GM12878 (cell line): Measurements from ENCODE around the gene CCDC9B. TPM values are rescaled to one million over a fixed set of nuclear protein-coding genes. Genes with fewer than 3 reads are reported as not detected.

Source experiments
- ATAC-seq: fragments of 200-7000 bp; cut with Tn5 transposase; 3 replicates; pipeline ENCODE4 v1.9.1; 2020; ENCODE audit warnings: mild to moderate bottlenecking, moderate library complexity
- BruUV-seq: library from RNA; stranded (reverse); fragments of 400-500 nt; replicated peaks from 2 replicates; lab custom pipeline; 2021; lab: Mats Ljungman, UMichigan
- CTCF ChIA-PET: fragments of 300-600 bp; sonication (Branson Sonifier 250); formaldehyde crosslinking; extraction: SDS; loops from one replicate; lab custom pipeline; 2021; ENCODE audit warnings: inconsistent platforms; lab: Yijun Ruan, JAX
- POLR2A ChIA-PET: fragments of 350-600 bp; formaldehyde crosslinking; extraction: SDS; loops from one replicate; lab custom pipeline; 2021; ENCODE audit warnings: inconsistent platforms; lab: Charles Lee
- RAD21 ChIA-PET: fragments of 300-600 bp; sonication (Branson Sonifier 250); formaldehyde crosslinking; loops from one replicate; lab custom pipeline; 2023; ENCODE audit warnings: antibody characterized with exemption; ENCODE audit not compliant: unreplicated experiment; lab: Charles Lee
- SMC1A ChIA-PET: fragments of 300-600 bp; sonication (Branson Sonifier 250); formaldehyde crosslinking; loops from one replicate; lab custom pipeline; 2023; ENCODE audit not compliant: unreplicated experiment, uncharacterized antibody; lab: Charles Lee
- DNase-seq: peaks from one replicate; pipeline ENCODE4 v3.0.0-alpha.2; 2011; ENCODE audit warnings: low read depth, low spot score
- FAIRE-seq: peaks from 3 replicates; lab custom pipeline; 2011; peaks lifted over from hg19 to GRCh38; lab: Jason Lieb, UNC
- H2AFZ ChIP-seq: 2 replicates; pipeline ENCODE4 v1.6.0; 2011; ENCODE audit warnings: low read depth, low read length, control low read depth; ENCODE audit not compliant: control insufficient read depth
- H3K27ac ChIP-seq: 2 replicates; pipeline ENCODE4 v1.5.1; 2011; ENCODE audit warnings: control low read depth; ENCODE audit not compliant: control insufficient read depth, insufficient read depth
- H3K27me3 ChIP-seq, 2 experiments: replicated peaks in 1 of 2; 2 replicates each; pipeline versions ENCODE4 v1.6.0 to v1.6.1; 2011; ENCODE audit warnings: low read length in 1 of 2; ENCODE audit not compliant: control insufficient read depth in 2 of 2, insufficient read depth in 2 of 2
- H3K36me3 ChIP-seq, 2 experiments: 2 replicates each; pipeline ENCODE4 v1.5.1; 2011; ENCODE audit warnings: low read length in 1 of 2; ENCODE audit not compliant: control insufficient read depth in 2 of 2, insufficient read depth in 2 of 2
- H3K4me1 ChIP-seq: 2 replicates; pipeline ENCODE4 v1.6.1; 2011; ENCODE audit warnings: mild to moderate bottlenecking, low read length, moderate library complexity, mixed read lengths; ENCODE audit not compliant: control insufficient read depth, insufficient read depth
- H3K4me2 ChIP-seq: 2 replicates; pipeline ENCODE4 v1.6.0; 2011; ENCODE audit warnings: control low read depth; ENCODE audit not compliant: control insufficient read depth, insufficient read depth
- H3K4me3 ChIP-seq: fragments of 200-600 bp; sonication (generic); 2 replicates; pipeline ENCODE4 v1.5.1; 2016
- H3K79me2 ChIP-seq: 2 replicates; pipeline ENCODE4 v1.6.0; 2011; ENCODE audit warnings: low read length; ENCODE audit not compliant: control insufficient read depth, insufficient read depth
- H3K9ac ChIP-seq: 2 replicates; pipeline ENCODE4 v1.8.0; 2011; ENCODE audit warnings: low read length, control low read depth, mixed read lengths; ENCODE audit not compliant: control insufficient read depth, insufficient read depth
- H3K9me3 ChIP-seq: replicated peaks from 3 replicates; pipeline ENCODE4 v1.5.1; 2011; ENCODE audit warnings: mild to moderate bottlenecking, low read length; ENCODE audit not compliant: control insufficient read depth, insufficient read depth
- H4K20me1 ChIP-seq: 2 replicates; pipeline ENCODE4 v1.6.0; 2011; ENCODE audit not compliant: control insufficient read depth, insufficient read depth
- ESRRA ChIP-seq: IDR thresholded peaks from 2 replicates; pipeline ENCODE4 v1.6.1; 2012; ENCODE audit warnings: mild to moderate bottlenecking, low read length, improper control_type of control experiment
- EZH2 ChIP-seq: IDR thresholded peaks from 2 replicates; pipeline ENCODE4 v1.6.1; 2012; ENCODE audit warnings: low read depth, mild to moderate bottlenecking, control low read depth, inconsistent platforms, low read length, borderline replicate concordance; ENCODE audit not compliant: control insufficient read depth
- JUND ChIP-seq: IDR thresholded peaks from 2 replicates; pipeline ENCODE4 v1.6.1; 2012; ENCODE audit warnings: low read depth, mild to moderate bottlenecking, low read length, improper control_type of control experiment, moderate library complexity
- KDM1A ChIP-seq: fragments of 200-600 bp; sonication (generic); IDR thresholded peaks from 2 replicates; pipeline ENCODE4 v1.6.1; 2016; ENCODE audit warnings: borderline replicate concordance
- LARP7 ChIP-seq: fragments of 450-650 bp; IDR thresholded peaks from 2 replicates; pipeline ENCODE4 v1.6.1; 2017; ENCODE audit warnings: mild to moderate bottlenecking
- MEF2A ChIP-seq: IDR thresholded peaks from 2 replicates; pipeline ENCODE4 v1.6.1; 2011; ENCODE audit warnings: low read depth, mild to moderate bottlenecking, low read length, moderate library complexity; ENCODE audit not compliant: insufficient read depth
- RAD21 ChIP-seq: IDR thresholded peaks from 2 replicates; pipeline ENCODE4 v1.6.1; 2011; ENCODE audit warnings: mild to moderate bottlenecking, low read depth, low read length, moderate library complexity; ENCODE audit not compliant: insufficient read depth
- RELA ChIP-seq: fragments of 450-650 bp; IDR thresholded peaks from 2 replicates; pipeline ENCODE4 v1.8.0; 2014; ENCODE audit warnings: borderline replicate concordance; ENCODE audit not compliant: partially characterized antibody
- SMAD5 ChIP-seq: IDR thresholded peaks from 2 replicates; pipeline ENCODE4 v1.6.1; 2016; ENCODE audit warnings: antibody characterized with exemption, low read depth
- SPI1 ChIP-seq: IDR thresholded peaks from 2 replicates; pipeline ENCODE4 v1.6.1; 2011; ENCODE audit warnings: low read depth, mild to moderate bottlenecking, low read length, moderate library complexity, borderline replicate concordance; ENCODE audit not compliant: insufficient read depth
- SREBF1 ChIP-seq: IDR thresholded peaks from 2 replicates; pipeline ENCODE4 v1.6.1; 2012; ENCODE audit warnings: mild to moderate bottlenecking, low read length
- TARDBP ChIP-seq: IDR thresholded peaks from 2 replicates; pipeline ENCODE4 v1.6.1; 2016; ENCODE audit warnings: borderline replicate concordance
- WGBS: methylation state at CpG from one replicate; pipeline ENCODE4 v1.1.6; 2016; ENCODE audit warnings: low lambda C conversion rate; ENCODE audit not compliant: insufficient replicate concordance, insufficient coverage; ENCODE audit errors: missing lambda C conversion rate; 5-methylcytosine and 5-hydroxymethylcytosine counted together
- in situ Hi-C: fragments of 300-500 bp; cut with MboI; formaldehyde crosslinking; loops from 9 replicates; pipeline ENCODE4 v1.14.3; 2018; ENCODE audit warnings: mixed read lengths
- intact Hi-C: fragments of 100-400 bp; cut with micrococcal nuclease; formaldehyde crosslinking; loops from one replicate; pipeline ENCODE4 v1.14.2; 2022; ENCODE audit not compliant: unreplicated experiment
- polyA plus RNA-seq, 11 experiments: library from polyadenylated mRNA; depleted of rRNA in 4 of 11; unstranded in 6 of 11; stranded (reverse) in 5 of 11; fragments of >200 nt; fragmentation: Nextera tagmentation in 4 of 11; fragmentation: Illumina TruSeq in 1 of 11; extraction: Ambion mirVana in 4 of 11; extraction: Trizol in 1 of 11; gene quantifications; 1 replicate in 1 of 11; 2 replicates in 10 of 11; pipeline versions ENCODE4 v1.2.1 to v1.2.3, GENCODE V29; 2011 to 2016; ENCODE audit warnings: inconsistent platforms in 2 of 11, missing spikeins in 2 of 11, low read depth in 1 of 11
- total RNA-seq, 4 experiments: library from RNA; depleted of rRNA in 3 of 4; stranded (reverse); fragments of >200 nt in 3 of 4; fragmentation: Illumina TruSeq in 1 of 4; extraction: Trizol in 1 of 4; gene quantifications; 2 replicates each; pipeline versions ENCODE4 v1.2.1 to v1.2.3, GENCODE V29; 2013 to 2021
- TF ChIP-seq, protein P1 (sequence below): fragments of 450-650 bp; IDR thresholded peaks from 2 replicates; pipeline ENCODE4 v1.6.1; 2017; ENCODE audit warnings: mild to moderate bottlenecking, moderate library complexity
- TF ChIP-seq, protein P2 (sequence below): fragments of 150-350 bp; IDR thresholded peaks from 2 replicates; pipeline ENCODE4 v1.6.1; 2016; ENCODE audit warnings: low read depth, low read length
- TF ChIP-seq, protein P3 (sequence below): fragments of 450-650 bp; IDR thresholded peaks from 2 replicates; pipeline ENCODE4 v1.6.1; 2017; ENCODE audit warnings: low read depth, mild to moderate bottlenecking, moderate library complexity

The CCDC9B gene
- total and polyA plus RNA-seq, 10 of the 15 experiments (the other 5 are each of a cell fraction or from before 2014, with no cell fraction given) = 0.01 to 0.08 (median 0.03) TPM; not detected in 6

DNA sequence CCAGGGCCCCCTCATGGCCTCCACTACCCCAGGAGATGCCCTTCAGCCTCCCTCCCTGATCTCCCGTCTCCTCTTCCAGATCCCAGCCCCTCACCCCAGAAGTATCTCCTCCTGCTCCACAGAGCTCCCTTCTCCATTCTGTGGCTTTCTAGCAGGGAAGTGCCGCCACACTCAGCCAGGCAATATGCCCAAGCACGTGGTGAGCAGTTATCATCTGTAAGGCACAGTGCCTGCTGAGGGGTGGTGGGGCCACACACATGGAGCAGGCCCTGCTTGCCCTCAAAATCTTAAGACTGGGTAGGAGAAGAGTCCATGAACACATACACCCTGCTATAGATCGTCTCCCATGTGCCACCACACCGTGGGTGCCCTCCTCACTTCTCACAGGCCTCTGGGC is 7.7 kb upstream of the CCDC9B start:
- Histone ChIP-seq H3K4me3 (no peak overlapping the region), H3K4me2 (no peak overlapping the region), H3K27ac (no peak overlapping the region), H3K79me2 (no peaks in the 10 kb centered on the region), H3K4me1 (no peaks in the 10 kb centered on the region), H4K20me1 (no peaks in the 10 kb centered on the region), H3K27me3 (peaks cover 0 to 2% of the 10 kb centered on the region in 2 experiments; a peak in 1 of 4 replicates), H3K36me3 (no peaks in the 10 kb centered on the region), H3K9ac (no peak overlapping the region), H3K9me3 (no peaks in the 10 kb centered on the region), H2AFZ (no peak overlapping the region)
- 22% methylated on average over 5 of the region's 5 CpGs for WGBS
- intact Hi-C loops = loop anchor here (10.0 kb wide), 1 partner anchor 156 kb away; no protein-coding TSS in a partner anchor
- FAIRE-seq (no peak), ATAC-seq (no peak), DNase-seq (no peak)
- in situ Hi-C loops = loop anchor here (5.0 kb wide), 1 partner anchor 74 kb away; no protein-coding TSS in a partner anchor
- CTCF ChIA-PET = interaction anchor here (0.5 to 2.0 kb wide), 3 partner anchors 10 to 72 kb away, joined by 3 to 6 read pairs (median 3); no protein-coding TSS in a partner anchor
- SMC1A ChIA-PET = no interaction called here
- POLR2A ChIA-PET = no interaction called here
- no TSS peak for BruUV-seq
- RAD21 ChIA-PET = no interaction called here
- no peak for TF ChIP-seq TARDBP
- TF ChIP-seq RAD21 = no peak
- TF ChIP-seq MEF2A = no peak
- TF ChIP-seq JUND = no peak
- TF ChIP-seq, protein P1, sequence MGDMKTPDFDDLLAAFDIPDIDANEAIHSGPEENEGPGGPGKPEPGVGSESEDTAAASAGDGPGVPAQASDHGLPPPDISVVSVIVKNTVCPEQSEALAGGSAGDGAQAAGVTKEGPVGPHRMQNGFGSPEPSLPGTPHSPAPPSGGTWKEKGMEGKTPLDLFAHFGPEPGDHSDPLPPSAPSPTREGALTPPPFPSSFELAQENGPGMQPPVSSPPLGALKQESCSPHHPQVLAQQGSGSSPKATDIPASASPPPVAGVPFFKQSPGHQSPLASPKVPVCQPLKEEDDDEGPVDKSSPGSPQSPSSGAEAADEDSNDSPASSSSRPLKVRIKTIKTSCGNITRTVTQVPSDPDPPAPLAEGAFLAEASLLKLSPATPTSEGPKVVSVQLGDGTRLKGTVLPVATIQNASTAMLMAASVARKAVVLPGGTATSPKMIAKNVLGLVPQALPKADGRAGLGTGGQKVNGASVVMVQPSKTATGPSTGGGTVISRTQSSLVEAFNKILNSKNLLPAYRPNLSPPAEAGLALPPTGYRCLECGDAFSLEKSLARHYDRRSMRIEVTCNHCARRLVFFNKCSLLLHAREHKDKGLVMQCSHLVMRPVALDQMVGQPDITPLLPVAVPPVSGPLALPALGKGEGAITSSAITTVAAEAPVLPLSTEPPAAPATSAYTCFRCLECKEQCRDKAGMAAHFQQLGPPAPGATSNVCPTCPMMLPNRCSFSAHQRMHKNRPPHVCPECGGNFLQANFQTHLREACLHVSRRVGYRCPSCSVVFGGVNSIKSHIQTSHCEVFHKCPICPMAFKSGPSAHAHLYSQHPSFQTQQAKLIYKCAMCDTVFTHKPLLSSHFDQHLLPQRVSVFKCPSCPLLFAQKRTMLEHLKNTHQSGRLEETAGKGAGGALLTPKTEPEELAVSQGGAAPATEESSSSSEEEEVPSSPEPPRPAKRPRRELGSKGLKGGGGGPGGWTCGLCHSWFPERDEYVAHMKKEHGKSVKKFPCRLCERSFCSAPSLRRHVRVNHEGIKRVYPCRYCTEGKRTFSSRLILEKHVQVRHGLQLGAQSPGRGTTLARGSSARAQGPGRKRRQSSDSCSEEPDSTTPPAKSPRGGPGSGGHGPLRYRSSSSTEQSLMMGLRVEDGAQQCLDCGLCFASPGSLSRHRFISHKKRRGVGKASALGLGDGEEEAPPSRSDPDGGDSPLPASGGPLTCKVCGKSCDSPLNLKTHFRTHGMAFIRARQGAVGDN = no peak
- no peak for TF ChIP-seq SREBF1
- no peak for TF ChIP-seq EZH2
- no peak for TF ChIP-seq KDM1A
- no peak for TF ChIP-seq ESRRA
- TF ChIP-seq SMAD5 = no peak
- TF ChIP-seq LARP7 = no peak
- TF ChIP-seq, protein P2, sequence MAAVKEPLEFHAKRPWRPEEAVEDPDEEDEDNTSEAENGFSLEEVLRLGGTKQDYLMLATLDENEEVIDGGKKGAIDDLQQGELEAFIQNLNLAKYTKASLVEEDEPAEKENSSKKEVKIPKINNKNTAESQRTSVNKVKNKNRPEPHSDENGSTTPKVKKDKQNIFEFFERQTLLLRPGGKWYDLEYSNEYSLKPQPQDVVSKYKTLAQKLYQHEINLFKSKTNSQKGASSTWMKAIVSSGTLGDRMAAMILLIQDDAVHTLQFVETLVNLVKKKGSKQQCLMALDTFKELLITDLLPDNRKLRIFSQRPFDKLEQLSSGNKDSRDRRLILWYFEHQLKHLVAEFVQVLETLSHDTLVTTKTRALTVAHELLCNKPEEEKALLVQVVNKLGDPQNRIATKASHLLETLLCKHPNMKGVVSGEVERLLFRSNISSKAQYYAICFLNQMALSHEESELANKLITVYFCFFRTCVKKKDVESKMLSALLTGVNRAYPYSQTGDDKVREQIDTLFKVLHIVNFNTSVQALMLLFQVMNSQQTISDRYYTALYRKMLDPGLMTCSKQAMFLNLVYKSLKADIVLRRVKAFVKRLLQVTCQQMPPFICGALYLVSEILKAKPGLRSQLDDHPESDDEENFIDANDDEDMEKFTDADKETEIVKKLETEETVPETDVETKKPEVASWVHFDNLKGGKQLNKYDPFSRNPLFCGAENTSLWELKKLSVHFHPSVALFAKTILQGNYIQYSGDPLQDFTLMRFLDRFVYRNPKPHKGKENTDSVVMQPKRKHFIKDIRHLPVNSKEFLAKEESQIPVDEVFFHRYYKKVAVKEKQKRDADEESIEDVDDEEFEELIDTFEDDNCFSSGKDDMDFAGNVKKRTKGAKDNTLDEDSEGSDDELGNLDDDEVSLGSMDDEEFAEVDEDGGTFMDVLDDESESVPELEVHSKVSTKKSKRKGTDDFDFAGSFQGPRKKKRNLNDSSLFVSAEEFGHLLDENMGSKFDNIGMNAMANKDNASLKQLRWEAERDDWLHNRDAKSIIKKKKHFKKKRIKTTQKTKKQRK = no peak
- no peak for TF ChIP-seq RELA
- TF ChIP-seq SPI1 = no peak
- TF ChIP-seq, protein P3, sequence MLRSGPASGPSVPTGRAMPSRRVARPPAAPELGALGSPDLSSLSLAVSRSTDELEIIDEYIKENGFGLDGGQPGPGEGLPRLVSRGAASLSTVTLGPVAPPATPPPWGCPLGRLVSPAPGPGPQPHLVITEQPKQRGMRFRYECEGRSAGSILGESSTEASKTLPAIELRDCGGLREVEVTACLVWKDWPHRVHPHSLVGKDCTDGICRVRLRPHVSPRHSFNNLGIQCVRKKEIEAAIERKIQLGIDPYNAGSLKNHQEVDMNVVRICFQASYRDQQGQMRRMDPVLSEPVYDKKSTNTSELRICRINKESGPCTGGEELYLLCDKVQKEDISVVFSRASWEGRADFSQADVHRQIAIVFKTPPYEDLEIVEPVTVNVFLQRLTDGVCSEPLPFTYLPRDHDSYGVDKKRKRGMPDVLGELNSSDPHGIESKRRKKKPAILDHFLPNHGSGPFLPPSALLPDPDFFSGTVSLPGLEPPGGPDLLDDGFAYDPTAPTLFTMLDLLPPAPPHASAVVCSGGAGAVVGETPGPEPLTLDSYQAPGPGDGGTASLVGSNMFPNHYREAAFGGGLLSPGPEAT = no peak
